ENCODE measurements around the gene CDH11. TPM values are rescaled to one million over a fixed set of nuclear protein-coding genes. Genes with fewer than 3 reads are reported as not detected.

CDH11 gene
- total RNA-seq, 1 donor from 2014 or later = 67.8 TPM

DNA sequence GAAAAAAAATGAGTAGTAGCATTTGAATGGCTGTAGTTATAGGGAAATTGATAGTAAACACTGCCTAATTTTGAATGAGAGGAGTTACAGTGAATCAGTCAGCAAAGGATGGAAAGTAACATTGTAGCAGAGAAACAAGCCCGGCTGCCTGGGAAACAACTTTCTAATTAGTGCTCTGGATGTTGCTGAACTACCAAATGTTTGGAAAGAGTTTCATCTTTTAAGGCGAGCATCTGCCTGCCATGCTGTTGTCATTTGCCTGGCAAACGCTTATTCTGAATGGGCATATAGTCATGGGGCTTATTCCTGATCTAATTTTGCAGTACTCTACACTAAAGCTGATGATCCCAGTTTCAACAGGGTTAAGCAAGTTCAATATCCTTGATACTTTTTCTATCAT lies 138.6 kb downstream of the CDH11 start:
- DNase-seq (ENCODE audit: low read depth) = no peak

DNA sequence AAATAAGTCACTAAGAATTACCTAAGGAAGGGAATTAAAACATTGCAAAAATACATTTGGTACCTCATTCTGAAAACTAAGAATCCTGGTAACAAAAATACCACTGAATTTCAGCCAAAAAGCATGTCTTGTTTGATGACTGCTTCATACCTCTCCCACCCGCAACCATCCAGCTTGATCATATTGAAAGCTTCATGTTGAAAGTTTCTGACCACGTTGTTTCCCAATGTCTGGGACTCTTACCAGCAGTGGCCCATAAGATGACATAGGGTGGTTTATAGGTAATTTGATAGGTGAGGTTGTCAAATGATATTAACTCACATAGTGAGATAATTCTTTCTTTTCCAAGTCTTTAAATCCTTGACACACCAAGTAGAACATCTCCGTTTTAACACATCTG lies 139.3 kb downstream of the CDH11 start:
- no peak for DNase-seq (ENCODE audit: low read depth)

DNA sequence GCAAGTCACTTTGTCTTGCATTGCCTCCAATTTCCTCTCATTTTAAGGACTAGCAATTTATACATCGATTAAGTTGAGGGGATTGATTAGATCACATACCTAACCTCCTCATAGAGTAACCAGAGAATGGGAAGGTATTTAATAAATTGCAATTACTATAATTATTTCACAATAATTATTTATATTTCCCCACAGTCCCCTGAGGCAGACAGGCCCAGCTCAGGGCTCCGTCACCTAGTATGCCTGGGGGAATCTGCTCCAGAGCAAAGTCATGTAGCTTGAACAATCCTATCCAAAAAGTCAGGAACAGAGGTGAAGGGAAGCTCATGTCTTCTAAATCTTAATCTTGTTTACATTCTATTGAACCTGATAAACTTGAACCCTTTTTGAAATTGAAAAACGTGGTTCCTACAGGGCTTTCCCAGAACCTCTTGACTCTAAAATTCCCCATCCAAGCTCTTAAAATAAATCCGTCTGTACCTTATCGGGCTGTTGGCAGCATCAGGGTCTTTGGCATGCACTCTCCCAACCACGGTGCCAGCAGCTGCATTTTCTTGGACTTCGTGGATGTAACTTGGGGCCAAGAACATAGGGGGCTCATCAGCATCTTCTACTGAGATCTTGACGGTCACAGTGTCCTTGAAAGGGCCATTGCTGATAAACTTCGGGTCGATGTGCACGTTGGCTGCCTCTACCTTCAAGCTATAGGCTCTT lies 140.1 kb downstream of the CDH11 start:
- DNase-seq (ENCODE audit: low read depth) = no peak

DNA sequence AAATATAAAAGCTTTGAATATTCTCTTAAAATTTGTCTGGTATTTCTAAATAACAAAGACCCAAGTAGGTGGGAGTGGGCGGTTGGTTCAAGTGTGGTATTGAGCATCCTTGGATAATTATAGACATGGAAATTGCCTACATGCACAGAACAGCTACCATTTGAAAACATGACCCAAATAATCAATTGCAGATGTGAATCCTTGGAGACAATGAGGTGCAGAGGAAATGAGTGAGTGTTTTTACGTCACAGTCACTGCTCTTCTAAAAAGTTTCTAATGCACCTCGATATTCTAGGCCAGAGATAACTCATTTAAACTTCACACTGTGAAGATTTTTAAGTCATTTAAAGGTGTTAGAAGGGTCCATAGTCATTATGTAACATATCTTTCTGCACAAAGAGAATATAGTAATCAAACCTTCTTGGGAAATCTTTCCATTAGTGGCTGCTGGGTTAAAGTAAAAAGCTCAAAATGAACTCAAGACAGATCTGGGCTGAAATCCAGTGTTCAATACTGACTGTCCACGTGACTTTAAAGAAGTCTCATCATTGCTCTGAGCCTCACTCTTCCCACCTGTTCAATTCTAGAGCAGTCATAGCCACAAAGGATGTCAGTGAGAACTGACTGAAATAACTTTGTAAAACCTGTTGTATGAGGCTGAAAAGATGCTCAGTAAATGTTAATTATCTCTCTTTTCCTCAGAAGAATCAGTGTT lies 144.5 kb downstream of the CDH11 start:
- no peak for DNase-seq (ENCODE audit: low read depth)

DNA sequence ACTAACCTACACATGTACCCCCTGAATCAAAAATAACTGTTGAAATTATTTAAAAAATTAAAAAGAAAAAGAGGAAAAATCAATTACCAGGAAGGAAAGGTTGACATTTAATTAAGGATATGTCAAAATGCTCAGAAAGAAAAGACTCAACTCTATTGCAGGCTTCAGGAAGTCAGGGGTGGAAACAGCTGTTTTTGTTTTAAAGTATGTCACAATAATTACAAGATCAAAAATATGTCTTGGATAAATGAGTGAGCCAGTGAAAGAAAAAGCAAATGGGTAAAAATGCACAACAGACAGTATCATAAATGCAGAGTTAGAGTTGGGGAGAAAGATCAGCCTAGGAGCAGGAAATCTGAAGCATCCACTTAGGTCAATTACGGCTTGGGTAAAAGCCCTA lies 146.0 kb downstream of the CDH11 start:
- no peak for DNase-seq (ENCODE audit: low read depth)

DNA sequence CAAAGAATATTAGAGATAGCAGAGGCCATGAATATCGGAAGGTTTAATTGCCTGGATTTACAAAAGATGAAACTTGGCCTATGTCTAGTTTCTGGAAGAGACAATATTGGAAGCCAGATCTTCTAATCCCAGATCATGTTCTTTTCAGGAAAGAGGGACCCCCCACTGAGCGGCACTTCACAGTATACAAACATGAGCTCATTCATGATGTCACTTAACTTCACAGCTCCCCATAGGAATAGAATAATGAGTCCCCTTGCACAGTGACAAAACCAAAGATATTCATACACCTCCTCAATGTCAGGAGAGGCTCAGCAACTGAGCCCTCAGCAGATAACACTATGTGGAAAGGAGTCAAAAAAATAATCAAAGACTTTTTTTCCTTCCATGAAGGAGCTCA lies 147.5 kb downstream of the CDH11 start:
- DNase-seq (ENCODE audit: low read depth) = no peak

DNA sequence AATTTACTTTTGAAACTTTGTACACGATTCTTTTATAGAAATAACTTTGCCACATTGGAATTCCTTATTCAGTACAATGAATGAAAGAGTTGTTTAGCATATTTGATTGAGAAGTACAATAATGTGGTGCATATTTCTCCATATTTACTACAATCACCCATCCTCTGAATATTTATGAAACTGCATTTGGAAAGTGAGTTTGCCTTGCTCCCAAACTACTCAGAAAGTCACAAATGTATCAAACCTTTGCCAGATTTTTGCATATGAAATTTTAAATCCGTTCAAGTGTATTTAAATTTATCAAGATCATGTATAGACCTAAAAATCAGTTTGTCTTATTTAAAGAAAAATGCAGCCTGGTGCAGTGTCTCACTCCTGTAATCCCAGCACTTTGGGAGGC lies 148.7 kb downstream of the CDH11 start:
- no peak for DNase-seq (ENCODE audit: low read depth)

DNA sequence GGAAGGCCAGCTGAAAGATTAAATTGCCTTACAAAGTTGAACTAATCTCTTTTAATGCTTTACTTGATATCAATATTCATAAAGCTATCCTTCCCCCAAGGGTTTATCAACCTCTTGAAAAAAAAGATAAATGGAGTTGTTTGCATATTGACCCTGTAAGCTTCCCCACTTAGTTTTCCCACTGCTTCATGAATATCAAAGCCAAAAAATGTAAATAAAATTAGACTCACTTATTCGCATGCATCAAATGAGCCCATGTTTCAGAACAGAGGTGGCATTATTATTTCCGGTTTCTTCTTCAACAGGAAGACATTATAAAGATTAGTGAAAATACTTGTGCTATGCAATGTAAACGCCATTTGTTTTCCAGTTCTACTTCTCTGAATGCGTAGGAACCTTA lies 150.7 kb downstream of the CDH11 start:
- DNase-seq (ENCODE audit: low read depth) = no peak

DNA sequence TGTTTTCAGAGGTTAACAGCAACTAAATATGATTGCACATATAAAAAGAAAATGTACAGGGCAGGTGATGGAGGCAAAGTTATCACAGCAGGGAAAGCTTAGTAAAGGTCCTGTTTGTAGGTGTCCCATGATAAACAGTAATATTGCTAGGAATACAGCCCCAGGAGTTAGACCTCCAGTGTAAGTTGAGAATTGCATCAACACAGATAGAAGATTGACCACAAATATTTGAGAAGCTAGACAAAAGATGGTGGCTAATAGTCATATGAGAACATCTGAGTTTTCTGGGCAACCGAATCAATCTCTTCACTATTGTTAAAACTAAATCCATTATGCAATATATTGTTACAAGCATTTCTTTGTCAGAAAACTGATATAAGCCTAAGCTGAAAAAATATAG lies 152.6 kb downstream of the CDH11 start:
- no peak for DNase-seq (ENCODE audit: low read depth)

DNA sequence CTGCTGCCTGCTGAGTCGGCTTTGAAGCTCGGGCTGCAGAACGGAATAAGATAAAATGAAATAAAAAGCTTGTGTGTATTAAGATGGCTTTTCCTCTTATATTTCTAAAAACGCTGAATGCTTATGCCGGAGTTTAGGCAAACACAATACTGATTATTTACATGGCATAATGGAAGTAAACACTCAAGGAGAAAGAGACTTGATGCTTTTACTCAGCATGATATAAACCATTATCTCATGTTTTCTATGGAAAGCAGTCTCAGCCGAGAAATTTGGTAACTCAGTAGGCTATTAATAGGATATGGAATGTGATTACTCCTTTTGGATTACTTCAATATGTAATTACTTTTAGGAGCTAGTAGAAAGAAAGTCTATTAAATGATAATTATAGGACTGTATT lies 153.3 kb downstream of the CDH11 start:
- no peak for DNase-seq (ENCODE audit: low read depth)

DNA sequence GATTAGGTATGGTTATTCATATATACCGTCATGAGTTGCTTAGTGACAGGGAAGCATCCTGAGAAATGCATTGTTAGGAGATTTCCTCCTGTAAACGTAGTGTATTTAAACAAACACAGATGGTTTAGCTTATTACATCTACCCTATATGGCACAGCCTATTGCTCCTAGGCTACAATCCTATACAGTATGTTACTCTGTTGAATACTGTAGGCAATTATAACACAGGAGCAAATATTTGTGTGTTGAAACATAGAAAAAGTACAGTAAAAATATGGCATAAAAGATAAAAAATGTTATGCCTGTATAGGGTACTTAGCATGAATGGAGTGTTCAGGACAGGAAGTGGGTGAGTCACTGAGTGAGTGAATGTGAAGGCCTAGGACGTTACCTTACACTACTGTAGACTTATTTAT lies 157.7 kb downstream of the CDH11 start:
- DNase-seq (ENCODE audit: low read depth) = no peak

DNA sequence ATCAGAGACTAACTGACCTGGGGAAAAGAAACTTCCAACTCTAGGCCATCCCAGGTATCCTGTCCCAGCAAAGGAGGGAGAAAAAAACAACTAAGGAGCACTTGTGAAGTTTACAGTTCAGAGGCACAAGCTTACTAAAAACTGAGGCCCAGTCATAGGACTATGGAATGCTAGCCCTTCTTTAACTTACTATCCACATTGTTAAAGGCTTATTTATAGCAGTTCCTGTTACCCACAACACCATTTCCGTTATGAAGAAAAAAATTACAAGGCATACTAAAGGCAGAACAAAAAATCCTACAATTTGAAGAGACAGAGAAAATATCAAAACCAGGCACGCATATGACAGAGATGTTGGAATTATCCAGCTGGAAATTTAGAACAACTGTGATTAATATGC lies 159.1 kb downstream of the CDH11 start:
- no peak for DNase-seq (ENCODE audit: low read depth)

DNA sequence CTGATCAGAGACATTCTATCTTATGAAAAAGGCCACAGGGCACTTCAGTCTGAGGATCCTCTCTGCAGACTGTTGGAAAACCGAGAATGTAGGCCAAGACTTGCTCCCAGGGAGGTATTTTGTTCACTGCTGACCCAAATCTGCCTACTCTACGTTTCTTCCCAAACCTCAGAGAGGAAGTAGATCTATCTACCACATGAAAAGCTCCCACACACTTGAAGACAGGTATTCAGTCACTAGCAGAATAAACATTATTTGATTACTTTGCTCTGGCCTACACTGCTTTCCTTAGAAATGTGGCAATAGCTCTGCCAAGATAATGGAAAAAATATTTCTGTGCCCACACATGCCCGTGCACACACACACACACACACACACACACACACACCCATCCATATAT lies 164.6 kb downstream of the CDH11 start:
- DNase-seq (ENCODE audit: low read depth) = no peak

DNA sequence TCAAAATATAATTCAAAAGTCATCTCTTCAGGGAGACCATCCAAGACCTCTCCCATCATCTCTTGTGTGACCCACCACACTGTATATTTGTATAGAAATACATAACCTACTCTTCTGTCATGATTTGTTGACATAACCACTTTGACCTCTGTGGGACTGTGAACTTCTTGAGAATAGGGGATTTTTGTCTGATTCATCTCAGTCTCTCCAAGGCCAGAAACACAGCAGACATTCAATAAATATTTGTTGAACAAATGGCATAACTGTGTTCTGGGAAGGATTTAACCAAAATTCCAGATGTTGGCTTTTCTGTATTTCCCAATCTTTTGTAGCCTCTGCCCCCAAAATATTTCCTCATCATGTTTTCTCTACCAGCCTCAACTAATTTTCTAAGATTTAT lies 169.7 kb downstream of the CDH11 start:
- peak; percentile 56 for DNase-seq (ENCODE audit: low read depth)

DNA sequence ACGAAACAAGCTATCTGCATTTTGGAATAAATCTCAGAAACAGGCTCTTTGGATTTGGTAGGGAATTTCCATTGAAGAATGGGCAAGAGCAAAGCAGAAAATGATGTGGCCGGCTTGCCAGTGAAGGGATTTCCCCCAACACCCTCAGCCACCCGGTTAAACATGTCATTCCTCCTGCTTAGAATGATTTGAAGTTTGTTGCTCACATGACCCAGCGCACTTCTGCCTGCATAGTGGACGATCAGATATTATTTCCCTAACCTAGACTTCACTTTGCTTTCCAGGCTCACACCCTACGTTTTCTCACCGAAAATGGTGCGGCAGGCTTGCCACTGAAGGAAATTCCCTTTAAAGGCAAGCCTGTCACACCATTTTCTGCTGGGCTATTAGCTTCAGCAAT lies 170.7 kb downstream of the CDH11 start:
- no peak for DNase-seq (ENCODE audit: low read depth)

DNA sequence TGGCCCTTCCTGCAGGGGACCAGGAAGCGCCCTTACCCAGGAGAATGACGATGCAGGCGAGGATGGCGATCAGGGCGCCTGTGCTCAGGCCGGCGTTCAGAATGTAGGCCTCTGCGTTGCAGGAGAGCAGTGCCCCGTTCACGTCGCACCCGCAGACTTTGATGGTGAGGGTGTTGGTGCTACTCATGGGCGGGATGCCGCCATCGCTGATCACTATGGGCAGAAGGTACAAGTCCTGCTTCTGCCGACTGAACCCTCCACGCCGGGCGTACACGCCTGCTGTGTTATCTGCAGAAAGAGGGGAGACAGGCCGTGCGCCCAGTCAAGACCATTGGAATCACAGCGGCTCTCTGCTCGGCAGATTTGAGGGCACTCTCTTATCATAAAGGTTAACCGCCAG lies 171.1 kb downstream of the CDH11 start:
- DNase-seq (ENCODE audit: low read depth) = no peak

DNA sequence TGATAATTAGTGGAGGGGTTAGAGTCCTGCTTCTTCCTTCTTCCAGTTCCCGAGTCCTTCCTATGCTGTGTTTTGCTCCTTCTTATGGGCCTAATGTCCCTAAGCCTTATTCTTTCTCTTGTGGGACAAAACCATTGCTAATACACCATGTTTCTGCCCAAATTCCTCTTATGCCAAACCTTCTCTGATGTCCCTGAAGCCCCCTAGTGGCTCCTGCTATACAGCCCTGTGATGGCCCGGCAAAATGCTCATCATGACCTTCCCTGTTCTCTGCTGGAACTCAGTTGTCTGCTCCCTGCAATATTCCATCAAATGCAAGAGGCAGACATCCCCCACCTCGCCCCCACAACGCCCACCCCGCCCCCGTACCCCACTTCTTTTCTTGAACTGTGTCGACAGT lies 171.6 kb downstream of the CDH11 start:
- DNase-seq (ENCODE audit: low read depth) = no peak

DNA sequence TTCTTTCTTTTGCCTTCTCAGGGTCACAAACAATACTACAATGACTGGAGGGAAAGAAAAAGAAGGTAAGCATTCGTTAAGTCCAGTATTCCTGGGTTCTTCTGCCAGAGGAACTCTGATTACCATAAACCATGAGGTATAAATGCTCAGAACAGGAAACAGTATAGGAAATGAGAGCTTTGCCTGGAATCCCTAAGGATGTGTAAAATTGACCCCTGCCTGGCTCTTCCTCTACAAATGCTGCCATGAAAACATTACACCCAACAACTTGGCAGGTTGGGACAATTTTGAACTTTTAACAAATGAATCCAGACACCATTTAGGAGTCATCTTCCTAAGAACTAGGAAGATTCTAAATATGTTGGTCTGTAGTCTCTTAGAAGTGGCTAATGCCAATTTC lies 173.8 kb downstream of the CDH11 start:
- DNase-seq (ENCODE audit: low read depth) = no peak

DNA sequence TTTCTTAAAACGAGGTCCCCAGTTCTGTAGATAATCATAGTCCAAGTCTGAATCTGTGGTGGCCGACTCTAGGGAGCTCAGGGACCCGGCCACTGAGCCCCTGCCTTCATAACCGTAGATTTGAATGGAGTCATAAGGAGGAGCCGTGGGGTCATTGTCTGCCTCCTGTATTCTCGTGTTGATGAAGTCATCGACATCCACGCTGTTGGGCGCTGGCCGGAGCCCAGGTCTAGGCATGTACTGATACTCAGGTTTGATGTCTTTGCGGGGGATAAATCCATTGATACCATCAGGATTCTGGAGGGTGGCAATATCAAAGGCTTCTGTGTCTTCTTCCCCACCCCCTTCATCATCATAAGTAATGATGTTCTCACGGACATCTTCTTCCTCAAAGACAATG lies 174.2 kb downstream of the CDH11 start:
- no peak for DNase-seq (ENCODE audit: low read depth)

DNA sequence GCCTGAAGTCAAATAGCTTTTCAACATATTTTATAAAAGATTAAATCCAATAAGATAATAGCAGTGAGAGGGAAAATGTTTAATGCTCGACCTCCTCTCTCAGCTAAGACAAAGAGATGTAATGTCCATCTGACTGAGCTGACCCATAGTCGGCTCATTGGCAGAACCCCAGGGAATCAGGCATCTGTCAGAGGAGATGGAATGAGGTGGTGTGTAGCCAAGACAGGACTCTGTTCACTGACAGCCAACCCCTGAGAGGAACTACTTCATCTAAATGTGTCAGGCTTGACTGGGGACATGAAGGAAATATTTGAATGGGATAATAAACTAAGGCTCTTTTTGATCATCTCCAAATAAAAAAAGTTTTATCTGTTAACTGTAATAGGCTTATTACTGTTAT lies 188.0 kb downstream of the CDH11 start:
- DNase-seq (ENCODE audit: low read depth) = peak; percentile 66

DNA sequence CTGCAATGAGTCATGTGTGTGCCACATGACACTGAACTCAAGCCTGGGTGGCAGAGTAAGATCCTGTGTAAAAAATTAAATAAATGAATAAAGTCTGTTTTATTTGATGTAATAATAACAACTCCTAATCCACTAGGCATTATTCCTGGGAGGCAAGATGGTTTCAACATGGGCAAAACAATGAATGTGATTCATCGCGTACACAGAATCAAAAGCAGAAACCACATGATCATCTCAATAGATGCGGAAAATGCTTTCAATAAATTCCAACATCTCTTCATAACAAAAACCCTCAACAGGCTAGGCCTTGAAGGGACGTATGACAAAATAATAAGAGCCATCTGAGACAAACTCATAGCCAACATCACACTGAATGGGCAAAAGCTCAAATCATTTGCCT lies 195.4 kb downstream of the CDH11 start:
- no peak for DNase-seq (ENCODE audit: low read depth)

DNA sequence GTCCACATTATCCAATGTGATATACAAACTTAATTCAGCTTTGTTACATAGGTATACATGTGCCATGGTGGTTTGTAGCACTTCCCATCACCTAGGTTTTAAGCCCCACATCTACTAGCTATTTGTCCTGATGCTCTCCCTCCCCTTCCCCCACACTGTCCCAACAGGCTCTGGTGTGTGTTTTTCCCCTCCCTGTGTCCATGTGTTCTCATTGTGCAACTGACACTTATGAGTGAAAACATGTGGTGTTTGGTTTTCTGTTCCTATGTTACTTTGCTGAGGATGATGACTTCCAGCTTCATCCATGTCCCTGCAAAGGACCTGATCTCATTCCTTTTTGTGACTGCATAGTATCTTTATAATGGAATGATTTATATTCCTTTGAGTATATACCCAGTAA lies 196.7 kb downstream of the CDH11 start:
- DNase-seq (ENCODE audit: low read depth) = no peak

DNA sequence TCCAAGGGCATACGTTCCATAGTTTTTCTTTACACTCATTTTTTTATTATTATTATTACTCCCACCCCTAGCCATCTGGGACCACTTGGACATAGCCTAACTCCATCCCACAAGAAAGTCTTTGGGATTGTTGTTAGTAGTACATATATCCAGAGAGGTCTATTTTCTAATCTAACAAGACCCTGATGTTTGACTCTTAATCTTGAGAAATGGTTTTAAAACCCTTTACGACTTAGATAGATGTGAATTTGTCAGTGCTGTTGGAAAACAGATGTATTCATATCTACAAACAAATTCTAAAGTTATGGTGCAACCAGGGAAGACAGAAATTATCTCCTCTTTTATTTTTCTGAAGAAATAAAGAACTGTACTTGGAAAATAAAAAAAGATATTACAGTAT lies 197.8 kb downstream of the CDH11 start:
- DNase-seq (ENCODE audit: low read depth) = no peak

All from myocyte (in vitro differentiated cells).